NK-92 (cell line): ENCODE results near the gene ADARB2.
"Not testable (repeated sequence)": the region's sequence is repeated elsewhere in the genome, so short reads cannot be mapped to it uniquely, and the experiment has no call there.

ENCODE experiments used
- DNase-seq: peaks from one replicate; lab custom pipeline; 2025; ENCODE audit not compliant: unreplicated experiment; lab: John Stamatoyannopoulos, UW

Gene ADARB2

GRCh38 chr10:1737222-1738061 lies at the start of gene ADARB2:
Gene ADARB2, minus strand, starts transcription at chr10:1737525.
- DNase-seq = no peak

GRCh38 chr10:1785835-1786234 lies 48.5 kb upstream of the ADARB2 start:
- DNase-seq = no peak

GRCh38 chr10:1782841-1783240 lies 45.5 kb upstream of the ADARB2 start:
- DNase-seq = no peak

GRCh38 chr10:1779796-1780195 lies 42.5 kb upstream of the ADARB2 start:
- DNase-seq = no peak

- DNase-seq = no peak
Observed at GRCh38 chr10:1778375-1778969, 41.1 kb upstream of the ADARB2 start.

GRCh38 chr10:1776127-1776662 lies 38.9 kb upstream of the ADARB2 start:
- no peak for DNase-seq

- DNase-seq = no peak
Observed at GRCh38 chr10:1774796-1775195, 37.5 kb upstream of the ADARB2 start.

GRCh38 chr10:1773204-1773603 lies 35.9 kb upstream of the ADARB2 start:
- not testable (repeated sequence) for DNase-seq

- no peak for DNase-seq
Observed at GRCh38 chr10:1766049-1766448, 28.7 kb upstream of the ADARB2 start.

GRCh38 chr10:1762076-1762475 lies 24.8 kb upstream of the ADARB2 start:
- DNase-seq = no peak

- DNase-seq = no peak
Observed at GRCh38 chr10:1754506-1755153, 17.3 kb upstream of the ADARB2 start.

- DNase-seq = no peak
Observed at GRCh38 chr10:1752153-1752552, 14.8 kb upstream of the ADARB2 start.

GRCh38 chr10:1747590-1748157 lies 10.3 kb upstream of the ADARB2 start:
- DNase-seq = no peak

GRCh38 chr10:1746796-1747195 lies 9.5 kb upstream of the ADARB2 start:
- no peak for DNase-seq

- no peak for DNase-seq
Observed at GRCh38 chr10:1745780-1746456, 8.6 kb upstream of the ADARB2 start.

GRCh38 chr10:1744524-1744923 lies 7.2 kb upstream of the ADARB2 start:
- no peak for DNase-seq

- DNase-seq = no peak
Observed at GRCh38 chr10:1743141-1743540, 5.8 kb upstream of the ADARB2 start.

- DNase-seq = no peak
Observed at GRCh38 chr10:1741450-1741849, 4.1 kb upstream of the ADARB2 start.

GRCh38 chr10:1739751-1740150 lies 2.4 kb upstream of the ADARB2 start:
- no peak for DNase-seq

- no peak for DNase-seq
Observed at GRCh38 chr10:1738950-1739349, 1.6 kb upstream of the ADARB2 start.

- DNase-seq = no peak
Observed at GRCh38 chr10:1736972-1737221, 428 bp downstream of the ADARB2 start.
